ENCODE data around the gene MAD1L1.

- TF ChIP-seq POLR2AphosphoS5 (IDR thresholded peaks at IDR 0.05; ENCODE audit: low read depth, low read length) (no peak), POLR2A (IDR thresholded peaks at IDR 0.05; ENCODE audit: low read depth, low read length) (no peak), TAF1 (IDR thresholded peaks at IDR 0.05; ENCODE audit: borderline replicate concordance, low read depth, low read length) (no peak)
Measured at GRCh38 chr7:2211926-2212325, 20.8 kb downstream of the MAD1L1 start.
